ENCODE measurements around the gene HES7. TPM values are rescaled to one million over a fixed set of nuclear protein-coding genes. Genes with fewer than 3 reads are reported as not detected.

The HES7 gene
- polyA plus RNA-seq, 1 of the 3 experiments (the other 2 are of a cell fraction), result 1.2 TPM

DNA sequence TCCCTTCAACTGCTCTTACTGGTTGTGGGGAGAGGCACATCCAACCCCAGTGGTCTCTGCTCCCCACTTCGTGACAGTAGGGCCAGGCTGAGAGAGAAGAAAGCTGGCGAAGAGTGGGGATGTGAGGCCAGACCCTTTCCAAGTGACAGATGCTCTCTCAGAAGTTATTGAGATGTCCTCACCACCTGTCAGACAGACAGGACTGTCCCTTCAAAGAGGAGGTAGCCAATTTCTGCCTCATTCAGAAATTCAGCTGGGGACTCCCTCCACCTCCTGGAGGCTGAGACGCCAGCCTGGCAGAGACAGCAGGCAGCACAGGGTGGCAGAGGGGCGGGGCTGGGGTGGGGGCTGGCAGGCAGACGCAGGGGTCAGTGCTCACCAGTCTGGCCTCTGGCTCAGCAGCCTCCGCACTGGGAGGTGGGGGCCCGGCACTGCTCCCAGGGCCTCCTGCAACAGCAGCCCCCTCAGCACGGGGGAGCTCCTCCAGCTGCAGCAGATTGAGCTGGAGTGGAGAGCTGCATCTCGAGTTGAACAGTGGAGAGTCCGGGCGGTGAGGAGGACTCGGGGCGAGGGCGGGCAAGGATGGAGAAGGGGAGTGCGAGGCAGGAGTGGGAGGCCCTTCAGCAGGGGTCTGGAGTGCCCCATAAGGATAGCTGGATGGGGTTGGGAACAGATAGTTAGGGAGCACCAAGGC is 19.1 kb upstream of the HES7 start:
- WGBS (ENCODE audit: low lambda C conversion rate), result 94% methylated on average over 11 of the region's 15 CpGs
- no peak for DNase-seq
- Histone ChIP-seq H3K27me3 (ENCODE audit: insufficient read depth) (no peaks in the 10 kb centered on the region), H3K27ac (ENCODE audit: low read depth in 2 of 2, low read length in 1 of 2) (no peak overlapping the region), H3K79me2 (ENCODE audit: insufficient read depth) (no peaks in the 10 kb centered on the region), H4K20me1 (ENCODE audit: insufficient read depth) (peaks cover 8% of the 10 kb centered on the region; the same call in 1 of the 2 replicates), H3K9me3 (no peaks in the 10 kb centered on the region), H3F3A (replicated peaks; ENCODE audit: insufficient read depth) (peaks cover 23% of the 10 kb centered on the region), H3K4me1 (ENCODE audit: control insufficient read depth in 1 of 2, insufficient read depth in 2 of 2, low read depth in 1 of 2, low read length in 1 of 2) (peaks cover 0 to 1% of the 10 kb centered on the region in 2 experiments; a peak in 1 of 4 replicates), H3K9me2 (no peaks in the 10 kb centered on the region), H2AFZ (ENCODE audit: low read depth) (no peak overlapping the region), H3K4me2 (no peak overlapping the region), H3K9ac (no peak overlapping the region), H3K36me3 (replicated peaks in 1 of 2; ENCODE audit: control insufficient read depth in 1 of 2, insufficient read depth in 2 of 2, low read length in 1 of 2) (peaks cover 20 to 60% of the 10 kb centered on the region in 2 experiments), H3K4me3 (ENCODE audit: low read depth in 2 of 2, low read length in 1 of 2) (no peak overlapping the region)
- TF ChIP-seq EZH2phosphoT487 (IDR thresholded peaks at IDR 0.05; ENCODE audit: borderline replicate concordance, low read depth), result no peak
- no peak for TF ChIP-seq TAF1 (IDR thresholded peaks at IDR 0.05; ENCODE audit: borderline replicate concordance, low read depth, low read length)
- TF ChIP-seq SIN3A (IDR thresholded peaks at IDR 0.05; ENCODE audit: borderline replicate concordance, low read depth, low read length), result no peak
- TF ChIP-seq, protein P1, sequence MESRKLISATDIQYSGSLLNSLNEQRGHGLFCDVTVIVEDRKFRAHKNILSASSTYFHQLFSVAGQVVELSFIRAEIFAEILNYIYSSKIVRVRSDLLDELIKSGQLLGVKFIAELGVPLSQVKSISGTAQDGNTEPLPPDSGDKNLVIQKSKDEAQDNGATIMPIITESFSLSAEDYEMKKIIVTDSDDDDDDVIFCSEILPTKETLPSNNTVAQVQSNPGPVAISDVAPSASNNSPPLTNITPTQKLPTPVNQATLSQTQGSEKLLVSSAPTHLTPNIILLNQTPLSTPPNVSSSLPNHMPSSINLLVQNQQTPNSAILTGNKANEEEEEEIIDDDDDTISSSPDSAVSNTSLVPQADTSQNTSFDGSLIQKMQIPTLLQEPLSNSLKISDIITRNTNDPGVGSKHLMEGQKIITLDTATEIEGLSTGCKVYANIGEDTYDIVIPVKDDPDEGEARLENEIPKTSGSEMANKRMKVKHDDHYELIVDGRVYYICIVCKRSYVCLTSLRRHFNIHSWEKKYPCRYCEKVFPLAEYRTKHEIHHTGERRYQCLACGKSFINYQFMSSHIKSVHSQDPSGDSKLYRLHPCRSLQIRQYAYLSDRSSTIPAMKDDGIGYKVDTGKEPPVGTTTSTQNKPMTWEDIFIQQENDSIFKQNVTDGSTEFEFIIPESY (IDR thresholded peaks at IDR 0.05; ENCODE audit: borderline replicate concordance, low read depth), result no peak
- TF ChIP-seq GATA2 (CRISPR knock-in tag; IDR thresholded peaks at IDR 0.05), result no peak
- no peak for TF ChIP-seq NRF1 (IDR thresholded peaks at IDR 0.05; ENCODE audit: low read depth, low read length)
- TF ChIP-seq, protein P2, sequence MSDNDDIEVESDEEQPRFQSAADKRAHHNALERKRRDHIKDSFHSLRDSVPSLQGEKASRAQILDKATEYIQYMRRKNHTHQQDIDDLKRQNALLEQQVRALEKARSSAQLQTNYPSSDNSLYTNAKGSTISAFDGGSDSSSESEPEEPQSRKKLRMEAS (IDR thresholded peaks at IDR 0.05; ENCODE audit: low read depth), result no peak
- no peak for TF ChIP-seq FOSL2 (IDR thresholded peaks at IDR 0.05; ENCODE audit: borderline replicate concordance, low read depth)
- no peak for TF ChIP-seq USF2 (IDR thresholded peaks at IDR 0.05; ENCODE audit: borderline replicate concordance, low read depth, low read length)
- ChIA-PET CTCF (interaction anchor here (1.4 to 1.9 kb wide), 2 partner anchors 50 to 69 kb away, joined by 3 to 6 read pairs; no protein-coding TSS in a partner anchor), POLR2A (interaction anchor here (1.0 kb wide), 1 partner anchor 31 kb away, joined by 3 read pairs; no protein-coding TSS in a partner anchor)

GRCh38 chr17:8142158-8142886 is 18.4 kb upstream of the HES7 start:
- Histone ChIP-seq H3K79me2 (ENCODE audit: insufficient read depth) (no peaks in the 10 kb centered on the region), H3K9me2 (no peaks in the 10 kb centered on the region), H3F3A (replicated peaks; ENCODE audit: insufficient read depth) (peaks cover 27% of the 10 kb centered on the region), H4K20me1 (ENCODE audit: insufficient read depth) (peaks cover 8% of the 10 kb centered on the region; the same call in 1 of the 2 replicates), H3K27ac (ENCODE audit: low read depth in 2 of 2, low read length in 1 of 2) (no peak overlapping the region), H3K9me3 (no peaks in the 10 kb centered on the region), H2AFZ (ENCODE audit: low read depth) (no peak overlapping the region), H3K4me1 (ENCODE audit: control insufficient read depth in 1 of 2, insufficient read depth in 2 of 2, low read depth in 1 of 2, low read length in 1 of 2) (peaks cover 0 to 5% of the 10 kb centered on the region in 2 experiments; a peak in 1 of 4 replicates), H3K27me3 (ENCODE audit: insufficient read depth) (no peaks in the 10 kb centered on the region), H3K4me3 (ENCODE audit: low read depth in 2 of 2, low read length in 1 of 2) (no peak overlapping the region), H3K36me3 (replicated peaks in 1 of 2; ENCODE audit: control insufficient read depth in 1 of 2, insufficient read depth in 2 of 2, low read length in 1 of 2) (peaks cover 20 to 53% of the 10 kb centered on the region in 2 experiments), H3K9ac (no peak overlapping the region), H3K4me2 (no peak overlapping the region)
- 88% methylated on average over 12 of the region's 23 CpGs for WGBS (ENCODE audit: low lambda C conversion rate)
- CTCF ChIA-PET, result interaction anchor here (1.4 to 9.5 kb wide), 4 partner anchors 16 to 69 kb away, joined by 3 to 98 read pairs (median 26); partner anchors contain the start of genes ALOXE3 and VAMP2
- POLR2A ChIA-PET, result no interaction called here
- DNase-seq, result no peak
- TF ChIP-seq POLR2AphosphoS5 (IDR thresholded peaks at IDR 0.05; ENCODE audit: low read depth, low read length), result no peak
- TF ChIP-seq, protein P2 (IDR thresholded peaks at IDR 0.05; ENCODE audit: low read depth), result no peak
- TF ChIP-seq JUND (IDR thresholded peaks at IDR 0.05), result no peak
- TF ChIP-seq NRF1 (IDR thresholded peaks at IDR 0.05; ENCODE audit: low read depth, low read length), result no peak
- TF ChIP-seq NFIC (IDR thresholded peaks at IDR 0.05; ENCODE audit: borderline replicate concordance), result no peak
- no peak for TF ChIP-seq TAF1 (IDR thresholded peaks at IDR 0.05; ENCODE audit: borderline replicate concordance, low read depth, low read length)
- no peak for TF ChIP-seq FOXJ3 (CRISPR knock-in tag; IDR thresholded peaks at IDR 0.05)
- TF ChIP-seq PBX3 (IDR thresholded peaks at IDR 0.05), result no peak
- no peak for TF ChIP-seq ELF1 (IDR thresholded peaks at IDR 0.05)
- no peak for TF ChIP-seq RFX5 (IDR thresholded peaks at IDR 0.05; ENCODE audit: low read length)
- TF ChIP-seq EP300 (IDR thresholded peaks at IDR 0.05; ENCODE audit: borderline replicate concordance in 1 of 2, low read depth in 1 of 2, low read length in 1 of 2), result no peak
- no peak for TF ChIP-seq TCF12 (IDR thresholded peaks at IDR 0.05)
- TF ChIP-seq MEF2A (IDR thresholded peaks at IDR 0.05; ENCODE audit: borderline replicate concordance, low read depth), result no peak
- no peak for TF ChIP-seq MXI1 (IDR thresholded peaks at IDR 0.05; ENCODE audit: low read depth, low read length)
- TF ChIP-seq USF2 (IDR thresholded peaks at IDR 0.05; ENCODE audit: borderline replicate concordance, low read depth, low read length), result no peak

Data from SK-N-SH (cell line).